ENCODE results near the gene CFHR5.
"Not testable (repeated sequence)": the region's sequence is repeated elsewhere in the genome, so short reads cannot be mapped to it uniquely, and the experiment has no call there.

Gene CFHR5

GRCh38 chr1:197021716-197022115 is 44.4 kb downstream of the CFHR5 start:
- no peak for DNase-seq

- DNase-seq, result no peak
Observed at GRCh38 chr1:197024460-197024859, 47.1 kb downstream of the CFHR5 start.

GRCh38 chr1:197027359-197027758 is 50.0 kb downstream of the CFHR5 start:
- no peak for DNase-seq

GRCh38 chr1:197029749-197030148 is 52.4 kb downstream of the CFHR5 start:
- no peak for DNase-seq

GRCh38 chr1:197034631-197035339 is 57.4 kb downstream of the CFHR5 start:
- not testable (repeated sequence) for DNase-seq

- no peak for DNase-seq
Observed at GRCh38 chr1:197036861-197037260, 59.5 kb downstream of the CFHR5 start.

- DNase-seq, result no peak
Observed at GRCh38 chr1:197041486-197042353, 64.4 kb downstream of the CFHR5 start.

GRCh38 chr1:197042676-197043341 is 65.5 kb downstream of the CFHR5 start:
- DNase-seq, result no peak

GRCh38 chr1:197049100-197049499 is 71.7 kb downstream of the CFHR5 start:
- no peak for DNase-seq

All from C1 segment of cervical spinal cord (tissue), 14 donors.